Activated naive CD8-positive, alpha-beta T cell treated with anti-CD3 and anti-CD28 coated beads, Interleukin-2, amount 50 U/mL, for 16 hours (primary cell): ENCODE results near the gene PLD5.
"Not testable (repeated sequence)": the region's sequence is repeated elsewhere in the genome, so short reads cannot be mapped to it uniquely, and the experiment has no call there.

Source experiments
- DNase-seq: peaks from one replicate; pipeline ENCODE4 v3.0.0-alpha.2; 2020; ENCODE audit warnings: low read depth, low spot score

Gene PLD5

GRCh38 chr1:242489545-242489944, 35.0 kb downstream of the PLD5 start:
- no peak for DNase-seq

- no peak for DNase-seq
These were observed 46.6 kb downstream of the PLD5 start for GRCh38 chr1:242477944-242478343.

GRCh38 chr1:242470774-242471173, 53.7 kb downstream of the PLD5 start:
- no peak for DNase-seq

GRCh38 chr1:242468784-242469183, 55.7 kb downstream of the PLD5 start:
- no peak for DNase-seq

- no peak for DNase-seq
These were observed 56.8 kb downstream of the PLD5 start for GRCh38 chr1:242467556-242468145.

- no peak for DNase-seq
These were observed 61.6 kb downstream of the PLD5 start for GRCh38 chr1:242462867-242463266.

GRCh38 chr1:242459740-242460139, 64.8 kb downstream of the PLD5 start:
- not testable (repeated sequence) for DNase-seq

GRCh38 chr1:242456726-242457269, 67.7 kb downstream of the PLD5 start:
- no peak for DNase-seq

GRCh38 chr1:242455052-242455361, 69.5 kb downstream of the PLD5 start:
- no peak for DNase-seq

- DNase-seq: no peak
These were observed 70.0 kb downstream of the PLD5 start for GRCh38 chr1:242454262-242455051.

GRCh38 chr1:242452573-242452972, 71.9 kb downstream of the PLD5 start:
- no peak for DNase-seq

GRCh38 chr1:242449661-242450060, 74.8 kb downstream of the PLD5 start:
- DNase-seq: no peak

- no peak for DNase-seq
These were observed 75.4 kb downstream of the PLD5 start for GRCh38 chr1:242448910-242449645.

GRCh38 chr1:242447689-242448088, 76.8 kb downstream of the PLD5 start:
- no peak for DNase-seq

GRCh38 chr1:242440757-242441156, 83.7 kb downstream of the PLD5 start:
- no peak for DNase-seq

- DNase-seq: no peak
These were observed 89.3 kb downstream of the PLD5 start for GRCh38 chr1:242435200-242435599.

GRCh38 chr1:242432491-242433095, 91.9 kb downstream of the PLD5 start:
- DNase-seq: no peak

GRCh38 chr1:242431786-242432185, 92.7 kb downstream of the PLD5 start:
- DNase-seq: no peak

- DNase-seq: no peak
These were observed 93.5 kb downstream of the PLD5 start for GRCh38 chr1:242430956-242431355.

- DNase-seq: no peak
These were observed 95.9 kb downstream of the PLD5 start for GRCh38 chr1:242428399-242429190.

- no peak for DNase-seq
These were observed 97.0 kb downstream of the PLD5 start for GRCh38 chr1:242427519-242427918.
